K562 (cell line): ENCODE data around the gene OR51V1. TPM values are rescaled to one million over a fixed set of nuclear protein-coding genes. Genes with fewer than 3 reads are reported as not detected.

Source experiments
- ASH1L ChIP-seq: fragments of 450-650 bp; IDR thresholded peaks from 2 replicates; pipeline ENCODE4 v1.6.1; 2018; ENCODE audit warnings: borderline replicate concordance, mild to moderate bottlenecking, low read depth; ENCODE audit not compliant: partially characterized antibody
- CEBPB ChIP-seq: fragments of 450-650 bp; IDR thresholded peaks from 2 replicates; pipeline ENCODE4 v1.6.1; 2016; ENCODE audit warnings: missing genetic modification characterization, missing compliant biosample characterization
- ETS1 ChIP-seq: conservative IDR thresholded peaks from 2 replicates; pipeline ENCODE4 v1.6.1; 2011; ENCODE audit warnings: low read depth, mild to moderate bottlenecking, low read length; ENCODE audit not compliant: control insufficient read depth
- ETV1 ChIP-seq: fragments of 450-650 bp; conservative IDR thresholded peaks from 2 replicates; pipeline ENCODE4 v1.6.1; 2016; ENCODE audit warnings: missing genetic modification characterization, control low read depth, low read depth, missing compliant biosample characterization
- ETV5 ChIP-seq: sonication (generic); formaldehyde crosslinking; IDR thresholded peaks from 2 replicates; pipeline ENCODE4 v1.4.0; 2020; ENCODE audit warnings: low read depth, mild to moderate bottlenecking, missing genetic modification reagents
- FOXP4 ChIP-seq: sonication (generic); formaldehyde crosslinking; IDR thresholded peaks from 2 replicates; pipeline ENCODE4 v1.8.0; 2022; ENCODE audit warnings: mild to moderate bottlenecking, missing genetic modification reagents, borderline replicate concordance
- GTF2F1 ChIP-seq: IDR thresholded peaks from 2 replicates; pipeline ENCODE4 v1.6.1; 2011; ENCODE audit warnings: low read depth, low read length, improper control_type of control experiment
- MAZ ChIP-seq, 2 experiments: fragments of 450-650 bp in 1 of 2; sonication (generic) in 1 of 2; formaldehyde crosslinking; IDR thresholded peaks in 1 of 2; conservative IDR thresholded peaks in 1 of 2; 2 replicates each; pipeline versions ENCODE4 v1.4.0 to v1.5.0; 2020; ENCODE audit warnings: mild to moderate bottlenecking in 1 of 2, missing genetic modification reagents in 1 of 2
- MLLT1 ChIP-seq, 2 experiments: fragments of 450-650 bp; IDR thresholded peaks; 2 replicates each; pipeline ENCODE4 v1.6.1; 2016
- MXI1 ChIP-seq: IDR thresholded peaks from 2 replicates; pipeline ENCODE4 v1.6.1; 2011; ENCODE audit warnings: low read depth, mild to moderate bottlenecking, improper control_type of control experiment, low read length
- REST ChIP-seq, 2 experiments: fragments of 450-650 bp; formaldehyde crosslinking in 1 of 2; IDR thresholded peaks; 2 replicates each; pipeline versions ENCODE4 v1.4.0 to v1.6.1; 2014 to 2020; ENCODE audit warnings: mild to moderate bottlenecking in 2 of 2, borderline replicate concordance in 1 of 2, low read depth in 1 of 2
- TRIM24 ChIP-seq, 2 experiments: fragments of 450-650 bp; IDR thresholded peaks; 2 replicates each; pipeline ENCODE4 v1.6.1; 2016
- polyA plus RNA-seq, 8 experiments: library from polyadenylated mRNA; depleted of rRNA in 4 of 8; stranded (reverse) in 5 of 8; unstranded in 3 of 8; fragments of >200 nt; fragmentation: Nextera tagmentation in 2 of 8; fragmentation: Illumina TruSeq in 1 of 8; extraction: Ambion mirVana in 2 of 8; extraction: Trizol in 1 of 8; gene quantifications; 2 replicates each; pipeline versions ENCODE4 v1.2.1 to v1.2.3, GENCODE V29; 2011 to 2014; ENCODE audit warnings: inconsistent platforms in 1 of 8, missing spikeins in 1 of 8
- total RNA-seq, 7 experiments: library from RNA; depleted of rRNA in 6 of 7; stranded (reverse); fragments of >200 nt in 6 of 7; fragmentation: Illumina TruSeq in 2 of 7; extraction: Trizol in 2 of 7; gene quantifications; 2 replicates each; pipeline versions ENCODE4 v1.2.1 to v1.2.3, GENCODE V29; 2011 to 2021; ENCODE audit warnings: low replicate concordance in 1 of 7

The OR51V1 gene
- total and polyA plus RNA-seq, 9 of the 15 experiments (the other 6 are each of a cell fraction or from before 2014, with no cell fraction given), result not detected

- TF ChIP-seq REST (IDR thresholded peaks at IDR 0.05; ENCODE audit: borderline replicate concordance), result no peak
- no peak for TF ChIP-seq REST (CRISPR knock-in tag; IDR thresholded peaks at IDR 0.05; ENCODE audit: low read depth)
- 0 out of 2 replicates have a peak, but pooled peaks have one; percentile 71 for TF ChIP-seq ETS1
- TF ChIP-seq ETV5 (CRISPR knock-in tag), result peak; percentile 68; the same call in 1 of the 2 replicates
- TF ChIP-seq GTF2F1, result no peak
- TF ChIP-seq MAZ (CRISPR knock-in tag; conservative IDR thresholded peaks at IDR 0.05 in 1 of 2, IDR thresholded peaks at IDR 0.05 in 1 of 2), result peak in 1 of 2 experiments; percentile 32; a peak in 1 of 4 replicates
- TF ChIP-seq FOXP4, result peak; percentile 83; the same call in 1 of the 2 replicates
- TF ChIP-seq TRIM24 (IDR thresholded peaks at IDR 0.05), result 0 out of 4 replicates have a peak, but pooled peaks of 1 of the 2 experiments have one; percentile 14
- peak; percentile 42; the same call in 1 of the 2 replicates for TF ChIP-seq MXI1
- TF ChIP-seq CEBPB (tag), result no peak
- no peak for TF ChIP-seq ASH1L
- TF ChIP-seq ETV1 (tag), result 0 out of 2 replicates have a peak, but pooled peaks have one; percentile 13
- TF ChIP-seq MLLT1 (IDR thresholded peaks at IDR 0.05), result peak in 1 of 2 experiments; percentile 51; a peak in 3 of 4 replicates
These were observed 42.7 kb upstream of the OR51V1 start (continued) for GRCh38 chr11:5242933-5243815.
